Esophagus (tissue), 2 donors: ENCODE measurements around the gene ARMH1. TPM values are rescaled to one million over a fixed set of nuclear protein-coding genes. Genes with fewer than 3 reads are reported as not detected.
"Not testable (repeated sequence)": the region's sequence is repeated elsewhere in the genome, so short reads cannot be mapped to it uniquely, and the experiment has no call there.

Source experiments
- H3K27ac ChIP-seq, 2 donors: one replicate each; pipeline ENCODE4 v1.5.1; 2013; ENCODE audit warnings: low read depth in 2 of 2, mild to moderate bottlenecking in 2 of 2, inconsistent platforms in 1 of 2, low read length in 1 of 2, moderate library complexity in 1 of 2
- H3K27me3 ChIP-seq, 2 donors: one replicate each; pipeline ENCODE4 v1.6.1; 2013; ENCODE audit warnings: low read length in 2 of 2, control low read depth in 1 of 2, mild to moderate bottlenecking in 1 of 2; ENCODE audit not compliant: insufficient read depth in 2 of 2, control insufficient read depth in 1 of 2
- H3K36me3 ChIP-seq, 2 donors: one replicate each; pipeline ENCODE4 v1.6.1; 2013; ENCODE audit warnings: low read length in 1 of 2; ENCODE audit not compliant: control insufficient read depth in 2 of 2, insufficient read depth in 2 of 2
- H3K4me1 ChIP-seq, 2 donors: one replicate each; pipeline ENCODE4 v1.6.1; 2013; ENCODE audit warnings: low read length in 1 of 2; ENCODE audit not compliant: control insufficient read depth in 2 of 2, insufficient read depth in 2 of 2
- H3K4me3 ChIP-seq, 2 donors: one replicate each; pipeline ENCODE4 v1.5.1; 2013; ENCODE audit warnings: low read length in 2 of 2, mild to moderate bottlenecking in 2 of 2, low read depth in 1 of 2, moderate library complexity in 1 of 2
- H3K9me3 ChIP-seq, 2 donors: one replicate each; pipeline ENCODE4 v1.6.1; 2013; ENCODE audit warnings: mild to moderate bottlenecking in 2 of 2, low read depth in 1 of 2, low read length in 1 of 2, moderate library complexity in 1 of 2; ENCODE audit not compliant: control insufficient read depth in 2 of 2, insufficient read depth in 1 of 2
- WGBS, 2 donors: extraction: QIAGEN DNeasy Blood & Tissue Kit; methylation state at CpG; one replicate each; pipeline ENCODE4 v1.1.7; 2013; 5-methylcytosine and 5-hydroxymethylcytosine counted together
- polyA plus RNA-seq, 2 donors: library from polyadenylated mRNA; stranded (reverse); fragments of 200-250 nt; gene quantifications; one replicate each; pipeline ENCODE4 v1.2.3, GENCODE V29; 2013
- donor health status: healthy with polysubstance abuse.
- donor health status: Bipolar disorder and iron deficiency.

Gene ARMH1
- polyA plus RNA-seq, 2 donors: 0.71 to 1.1 TPM

DNA sequence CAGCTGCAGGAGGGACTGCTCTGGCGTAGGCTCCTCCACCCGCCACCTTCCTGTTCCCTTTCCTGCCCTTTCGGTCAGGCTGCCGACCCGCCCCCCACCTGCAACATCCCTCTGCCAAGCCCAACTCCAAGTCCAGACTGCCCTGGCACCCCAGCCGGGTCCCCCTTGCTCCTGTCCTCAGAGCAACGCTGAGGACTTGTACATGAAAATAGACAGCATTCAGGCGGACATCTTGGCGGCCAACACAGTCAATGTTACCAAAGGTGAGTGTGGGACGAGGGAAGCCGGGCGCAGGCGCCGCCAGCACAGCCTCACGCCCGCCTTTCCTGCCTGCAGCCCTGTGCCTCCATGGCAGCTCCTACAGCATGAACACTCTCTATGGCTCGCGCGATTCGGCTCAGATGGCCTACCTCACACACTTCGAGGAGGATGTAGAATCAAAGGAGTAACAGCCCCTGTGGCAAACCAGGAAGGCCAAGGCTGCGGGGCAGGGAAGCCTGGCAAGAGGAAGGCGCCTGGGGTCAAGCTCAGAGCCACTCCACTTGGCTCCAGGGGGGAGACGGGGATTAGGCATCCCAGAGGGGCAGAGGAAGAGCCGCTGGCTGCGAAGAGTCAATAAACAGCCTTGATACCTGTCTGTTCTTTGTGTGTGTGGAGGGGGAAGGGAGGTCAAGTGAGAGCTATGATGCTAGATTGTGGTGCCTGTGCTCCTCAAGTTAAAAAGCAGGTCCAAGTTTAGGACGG lies 50.6 kb downstream of the ARMH1 start:
- no peak overlapping the region for H3K4me3 ChIP-seq
- 86 to 88% methylated on average over 27 of the region's 27 CpGs for WGBS, 2 donors
- H3K4me1 ChIP-seq: no peaks in the 10 kb centered on the region
- H3K36me3 ChIP-seq: no peaks in the 10 kb centered on the region
- no peaks in the 10 kb centered on the region for H3K27me3 ChIP-seq
- no peak overlapping the region for H3K27ac ChIP-seq
- no peaks in the 10 kb centered on the region for H3K9me3 ChIP-seq

DNA sequence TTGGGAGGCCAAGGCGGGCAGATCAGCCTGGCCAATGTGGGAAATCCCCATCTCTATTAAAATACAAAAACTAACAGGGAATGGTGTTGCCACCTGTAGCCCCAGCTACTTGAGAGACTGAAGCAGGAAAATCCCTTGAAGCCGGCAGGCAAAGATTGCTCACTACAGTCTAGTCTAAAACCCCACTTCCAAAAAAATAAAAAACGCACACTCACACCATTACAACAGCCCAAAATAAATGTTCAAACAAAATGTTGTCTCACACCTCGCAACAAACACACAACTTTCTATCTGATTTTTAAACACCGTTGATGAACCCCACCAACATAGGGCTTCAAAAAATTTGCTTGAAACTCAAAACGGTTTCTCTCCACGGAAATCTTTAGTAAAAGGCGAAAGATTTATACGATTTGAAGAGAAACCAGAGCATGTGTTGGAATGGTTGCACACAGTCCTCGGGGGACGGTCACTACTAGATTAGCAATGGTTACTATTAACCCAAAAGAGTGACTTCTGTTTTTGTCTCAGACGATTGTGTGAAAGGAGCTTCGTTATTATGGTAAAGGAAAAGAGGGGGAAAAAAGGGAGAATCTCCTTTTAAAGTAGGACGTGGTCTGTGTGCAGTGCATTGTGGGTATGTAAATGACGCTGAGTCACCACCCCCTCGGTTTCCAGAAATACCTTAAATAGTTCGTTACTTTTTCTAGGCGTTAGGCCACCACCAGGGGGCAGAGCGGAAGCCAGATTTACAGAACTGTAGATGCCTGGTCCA lies 56.4 kb downstream of the ARMH1 start, which contains the start of gene RNU5D-1:
TSS of gene RNU5D-1 (minus strand) at position 430 of the 772 bp plus-strand sequence.
- Histone ChIP-seq H3K27ac (peak within 1 kb of the TSS; percentile 87), H3K27me3 (no peaks in the 10 kb centered on the region), H3K36me3 (no peaks in the 10 kb centered on the region), H3K9me3 (no peaks in the 10 kb centered on the region), H3K4me3 (no peak within 1 kb of the TSS), H3K4me1 (no peaks in the 10 kb centered on the region)
- WGBS, 2 donors: 1% methylated on average over 19 of the region's 19 CpGs

DNA sequence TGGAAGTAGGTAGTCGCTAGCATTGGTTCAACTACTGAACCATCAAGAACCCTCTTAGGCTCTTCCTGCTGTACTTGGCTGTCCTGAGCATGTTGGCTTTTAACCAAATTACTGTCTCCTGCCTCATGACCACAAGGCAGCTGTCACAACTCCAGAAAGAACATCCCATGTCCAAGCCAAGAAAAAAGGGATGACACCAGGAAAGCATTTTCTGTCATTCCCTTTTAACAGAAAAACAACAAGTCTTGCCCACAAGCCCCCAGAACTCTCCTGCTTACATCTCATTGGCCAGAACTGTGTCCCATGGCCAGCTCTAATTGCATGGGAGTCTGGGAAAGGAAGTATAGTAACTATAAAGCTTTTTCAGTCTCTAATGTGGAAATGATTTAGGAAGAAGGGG lies 58.9 kb downstream of the ARMH1 start:
- Histone ChIP-seq H3K9me3 (no peaks in the 10 kb centered on the region), H3K27ac (no peak overlapping the region), H3K4me1 (no peaks in the 10 kb centered on the region), H3K27me3 (no peaks in the 10 kb centered on the region), H3K4me3 (no peak overlapping the region), H3K36me3 (no peaks in the 10 kb centered on the region)
- 53 to 66% methylated on average over 1 of the region's 1 CpG for WGBS, 2 donors

DNA sequence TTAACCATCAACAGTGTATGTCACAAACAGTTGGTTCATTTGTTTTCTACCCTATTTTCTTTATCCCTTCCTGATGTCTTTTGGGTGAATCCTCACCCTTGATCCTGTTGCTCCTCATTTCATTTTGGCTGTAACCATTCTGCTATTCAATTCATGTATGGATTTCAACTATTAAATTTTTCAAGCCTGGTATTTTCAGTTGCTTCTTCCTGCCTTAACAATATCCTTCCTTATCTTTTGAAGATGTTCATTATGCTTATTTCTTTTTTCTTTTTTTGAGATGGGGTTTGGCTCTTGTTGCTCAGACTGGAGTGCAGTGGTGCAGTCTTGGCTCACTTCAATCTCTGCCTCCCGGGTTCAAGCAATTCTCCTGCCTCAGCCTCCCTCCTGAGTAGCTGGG lies 59.3 kb downstream of the ARMH1 start:
- H3K36me3 ChIP-seq: no peaks in the 10 kb centered on the region
- no peaks in the 10 kb centered on the region for H3K4me1 ChIP-seq
- no peak overlapping the region for H3K4me3 ChIP-seq
- H3K27ac ChIP-seq: no peak overlapping the region
- H3K9me3 ChIP-seq: no peaks in the 10 kb centered on the region
- WGBS, 2 donors: 76 to 82% methylated on average over 1 of the region's 1 CpG
- H3K27me3 ChIP-seq: no peaks in the 10 kb centered on the region

DNA sequence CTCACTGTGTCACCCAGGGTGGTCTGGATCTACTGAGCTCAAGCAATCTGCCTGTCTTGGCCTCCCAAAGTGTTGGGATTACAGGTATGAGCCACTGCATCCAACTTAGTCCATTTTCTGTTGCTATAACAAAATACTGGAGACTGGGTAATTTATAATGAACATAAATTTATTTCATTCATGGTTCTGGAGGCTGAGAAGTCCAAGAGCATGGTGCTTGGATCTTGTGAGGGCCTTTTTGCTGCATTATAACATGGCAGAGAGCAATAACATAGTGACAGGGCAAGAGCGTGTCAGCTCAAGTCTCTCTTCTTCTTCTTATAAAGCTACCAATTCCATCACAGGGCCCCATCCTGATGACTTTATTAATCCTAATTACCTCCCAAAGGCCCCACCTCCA lies 61.5 kb downstream of the ARMH1 start:
- H3K4me3 ChIP-seq: no peak overlapping the region
- H3K4me1 ChIP-seq: no peaks in the 10 kb centered on the region
- no peaks in the 10 kb centered on the region for H3K27me3 ChIP-seq
- H3K9me3 ChIP-seq: no peaks in the 10 kb centered on the region
- WGBS, 2 donors: 95 to 100% methylated on average over 1 of the region's 1 CpG
- no peak overlapping the region for H3K27ac ChIP-seq
- H3K36me3 ChIP-seq: no peaks in the 10 kb centered on the region

DNA sequence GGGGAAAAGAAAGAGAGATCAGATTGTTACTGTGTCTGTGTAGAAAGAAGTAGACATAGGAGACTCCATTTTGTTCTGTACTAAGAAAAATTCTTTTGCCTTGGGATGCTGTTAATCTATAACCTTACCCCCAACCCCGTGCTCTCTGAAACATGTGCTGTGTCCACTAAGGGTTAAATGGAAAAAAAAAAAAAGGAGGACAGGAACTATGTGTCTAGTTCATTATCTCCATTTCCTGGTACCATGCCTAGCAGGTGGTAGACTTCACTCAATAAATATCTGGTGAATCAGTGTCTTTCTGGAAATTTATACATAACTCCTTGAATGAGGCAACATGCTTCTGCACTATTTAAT lies 64.4 kb downstream of the ARMH1 start:
- not testable (repeated sequence) for H3K36me3 ChIP-seq, H3K9me3 ChIP-seq, H3K27me3 ChIP-seq, H3K4me1 ChIP-seq
- 55 to 90% methylated on average over 1 of the region's 1 CpG for WGBS, 2 donors
- Histone ChIP-seq H3K27ac (peak overlapping the region; percentile 90 to 95), H3K4me3 (peak overlapping the region in 1 of 2 donors; percentile 84)

DNA sequence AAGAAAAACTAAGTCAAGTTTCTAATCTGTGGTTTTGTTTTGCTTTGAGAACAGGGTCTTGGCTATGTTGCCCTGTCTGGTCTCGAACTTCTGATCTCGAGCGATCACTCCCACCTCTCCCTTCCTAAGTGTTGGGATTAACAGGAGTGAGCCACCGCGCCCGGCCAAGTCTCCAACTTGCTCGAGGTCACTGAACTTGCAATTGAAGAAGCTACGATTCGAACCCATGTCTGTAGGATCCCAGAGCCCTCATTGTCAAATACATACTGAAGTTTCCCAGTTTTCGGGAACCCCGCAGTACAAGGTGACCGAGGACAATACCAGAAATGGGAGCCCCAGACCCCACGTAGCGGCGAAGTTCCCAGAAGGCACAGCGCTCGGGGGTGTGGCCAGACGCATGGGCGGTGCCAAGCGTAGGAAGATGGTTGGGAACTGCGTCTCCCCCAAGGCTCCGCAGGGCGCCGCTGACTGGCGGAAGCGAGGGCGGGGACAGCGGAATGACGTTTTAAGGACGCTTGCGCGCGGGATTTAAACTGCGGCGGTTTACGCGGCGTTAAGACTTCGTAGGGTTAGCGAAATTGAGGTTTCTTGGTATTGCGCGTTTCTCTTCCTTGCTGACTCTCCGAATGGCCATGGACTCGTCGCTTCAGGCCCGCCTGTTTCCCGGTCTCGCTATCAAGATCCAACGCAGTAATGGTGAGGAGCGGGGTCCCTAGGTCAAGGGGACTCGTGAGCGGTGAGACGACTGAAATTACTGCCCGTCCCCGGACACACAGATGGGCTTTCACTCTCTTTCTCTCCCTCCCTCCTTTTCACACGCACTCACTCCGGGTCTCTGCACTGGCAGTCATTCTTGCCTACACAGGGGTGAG lies 65.0 kb downstream of the ARMH1 start, which contains the start of gene KIF2C:
TSS of gene KIF2C (plus strand) at position 531 of the 872 bp plus-strand sequence. CDS start at position 627, 96 bp downstream.
- 0% methylated on average over 57 of the region's 57 CpGs for WGBS, 2 donors

DNA sequence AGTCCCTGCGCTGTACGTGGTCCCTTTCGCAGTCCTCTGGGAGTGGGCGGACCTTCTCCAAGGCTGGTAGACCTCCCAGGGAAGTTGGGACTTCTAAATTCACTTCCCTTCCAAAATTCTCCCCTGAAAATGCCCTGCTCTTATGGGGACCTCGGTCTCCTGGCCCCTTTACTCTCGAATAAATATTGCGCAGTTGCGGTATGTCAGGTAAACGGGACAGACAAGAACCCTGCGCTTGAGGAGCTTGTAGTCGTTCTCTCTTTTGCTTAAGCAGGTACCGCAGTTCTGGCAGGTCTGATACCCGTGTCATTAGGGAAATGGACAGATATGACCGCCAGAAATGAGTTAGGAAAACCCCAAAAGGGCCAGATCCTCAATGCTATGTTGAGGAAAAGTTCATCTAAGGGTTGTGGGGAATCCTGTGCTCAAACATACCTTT lies 65.7 kb downstream of the ARMH1 start:
- H3K4me3 ChIP-seq: peak overlapping the region; percentile 60 to 84
- no peaks in the 10 kb centered on the region for H3K4me1 ChIP-seq
- WGBS, 2 donors: 3 to 4% methylated on average over 14 of the region's 14 CpGs
- no peaks in the 10 kb centered on the region for H3K36me3 ChIP-seq
- H3K27me3 ChIP-seq: no peaks in the 10 kb centered on the region
- peak overlapping the region in 1 of 2 donors; percentile 73 for H3K27ac ChIP-seq
- H3K9me3 ChIP-seq: no peaks in the 10 kb centered on the region

More for the DNA sequence above, 65.0 kb downstream of the ARMH1 start, which contains the start of gene KIF2C:
- Histone ChIP-seq H3K4me3 (peak within 1 kb of the TSS; percentile 60 to 84), H3K4me1 (no peaks in the 10 kb centered on the region), H3K27ac (peak within 1 kb of the TSS; percentile 90 to 95), H3K36me3 (no peaks in the 10 kb centered on the region), H3K27me3 (no peaks in the 10 kb centered on the region), H3K9me3 (no peaks in the 10 kb centered on the region)

DNA sequence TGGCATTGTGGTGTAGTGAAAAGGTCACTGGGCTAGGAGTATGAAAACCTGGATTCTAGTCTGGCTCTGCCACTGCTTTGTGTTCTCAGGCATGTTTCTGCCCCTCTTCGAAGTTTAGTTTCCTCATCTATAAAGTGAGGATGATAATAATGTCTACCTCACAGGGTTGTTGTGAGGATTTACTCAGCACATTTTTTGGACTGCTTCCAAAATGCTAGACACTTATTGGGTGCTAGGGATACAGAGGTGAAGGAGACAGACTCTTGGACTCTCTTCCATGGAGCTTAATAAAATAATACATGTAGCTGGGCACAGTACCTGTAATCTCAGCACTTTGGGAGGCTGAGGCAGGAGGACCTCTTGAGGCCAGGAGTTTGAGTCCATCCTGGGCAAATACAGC lies 68.7 kb downstream of the ARMH1 start:
- Histone ChIP-seq H3K27me3 (no peaks in the 10 kb centered on the region), H3K9me3 (no peaks in the 10 kb centered on the region), H3K36me3 (no peaks in the 10 kb centered on the region), H3K4me1 (no peaks in the 10 kb centered on the region), H3K27ac (no peak overlapping the region), H3K4me3 (no peak overlapping the region)
- WGBS, 2 donors: 86 to 88% methylated on average over 1 of the region's 1 CpG
